ENCODE measurements around the gene TRIM3. TPM values are rescaled to one million over a fixed set of nuclear protein-coding genes. Genes with fewer than 3 reads are reported as not detected.

Gene TRIM3
- total RNA-seq, 4 donors from 2014 or later: 15.3 to 20.0 (median 16.5) TPM

GRCh38 chr11:6402061-6402470, 71.7 kb downstream of the TRIM3 start:
- no peaks in the 10 kb centered on the region for H3K9me3 ChIP-seq
- no peak overlapping the region for H3K27ac ChIP-seq
- in situ Hi-C loops (cut with MboI; ENCODE audit: low sequenced_read_pairs in 4 of 4) (no loop called here), intact Hi-C loops (cut with DNase I; ENCODE audit: low total_unique reads) (no loop called here)
- peaks cover 0 to 17% of the 10 kb centered on the region in 2 donors for H3K36me3 ChIP-seq
- no peak for TF ChIP-seq POLR2A (IDR thresholded peaks at IDR 0.05)
- TF ChIP-seq CTCF (IDR thresholded peaks at IDR 0.05 in 4 of 5, conservative IDR thresholded peaks at IDR 0.05 in 1 of 5): no peak
- H3K27me3 ChIP-seq: no peaks in the 10 kb centered on the region
- no peak overlapping the region for H3K4me3 ChIP-seq
- ATAC-seq (no peak), DNase-seq (no peak)
- H3K4me1 ChIP-seq: no peaks in the 10 kb centered on the region

- in situ Hi-C loops (cut with MboI; ENCODE audit: low sequenced_read_pairs in 4 of 4): no loop called here
- Histone ChIP-seq H3K4me3 (no peak overlapping the region), H3K27me3 (no peaks in the 10 kb centered on the region), H3K36me3 (peaks cover 0 to 17% of the 10 kb centered on the region in 2 donors), H3K9me3 (no peaks in the 10 kb centered on the region), H3K27ac (no peak overlapping the region), H3K4me1 (no peaks in the 10 kb centered on the region)
- TF ChIP-seq POLR2A (IDR thresholded peaks at IDR 0.05): no peak
- no peak for TF ChIP-seq CTCF (IDR thresholded peaks at IDR 0.05 in 4 of 5, conservative IDR thresholded peaks at IDR 0.05 in 1 of 5)
- intact Hi-C loops (cut with DNase I; ENCODE audit: low total_unique reads): no loop called here
- ATAC-seq (no peak), DNase-seq (no peak)
Observed at GRCh38 chr11:6401464-6401863, 72.3 kb downstream of the TRIM3 start.

- Histone ChIP-seq H3K4me1 (no peaks in the 10 kb centered on the region), H3K27ac (no peak overlapping the region), H3K4me3 (no peak overlapping the region), H3K9me3 (no peaks in the 10 kb centered on the region), H3K27me3 (no peaks in the 10 kb centered on the region), H3K36me3 (peaks cover 0 to 20% of the 10 kb centered on the region in 2 donors)
- in situ Hi-C loops (cut with MboI; ENCODE audit: low sequenced_read_pairs in 4 of 4) (no loop called here), intact Hi-C loops (cut with DNase I; ENCODE audit: low total_unique reads) (no loop called here)
- DNase-seq: no peak
- no peak for TF ChIP-seq POLR2A (IDR thresholded peaks at IDR 0.05)
- no peak for TF ChIP-seq CTCF (IDR thresholded peaks at IDR 0.05 in 4 of 5, conservative IDR thresholded peaks at IDR 0.05 in 1 of 5)
- ATAC-seq: no peak
Observed at GRCh38 chr11:6400431-6401345, 73.1 kb downstream of the TRIM3 start.

Other genes starting within 250 kb of the TRIM3 start
- 10 to 100 TPM; 23.9 to 41.7 (median 33.9) TPM for gene FHIP1B, start 239.3 kb downstream of the TRIM3 start, total RNA-seq
- gene CNGA4, start 234.9 kb downstream of the TRIM3 start, total RNA-seq: not detected
- not detected for gene CCKBR, start 214.1 kb downstream of the TRIM3 start, total RNA-seq
- 10 to 100 TPM; 12.9 to 53.6 (median 34.1) TPM for gene CAVIN3, start 153.4 kb downstream of the TRIM3 start, total RNA-seq
- gene SMPD1, start 83.5 kb downstream of the TRIM3 start, total RNA-seq: 10 to 100 TPM; 19.2 to 56.1 (median 42.4) TPM
- 10 to 100 TPM; 18.5 to 49.2 (median 46.2) TPM for gene APBB1, start 54.8 kb downstream of the TRIM3 start, total RNA-seq
- 10 to 100 TPM in 1 of 4 donors, 1 to 10 TPM in 1, not detected in 2; 8.7 to 17.6 TPM for gene HPX, start 33.0 kb downstream of the TRIM3 start, total RNA-seq
- gene ARFIP2, start 7.4 kb upstream of the TRIM3 start, total RNA-seq: 10 to 100 TPM; 20.1 to 27.8 (median 24.4) TPM
- gene TIMM10B, start 7.6 kb upstream of the TRIM3 start, total RNA-seq: 10 to 100 TPM; 10.0 to 14.5 (median 12.4) TPM
- 10 to 100 TPM in 1 of 4 donors, 1 to 10 TPM in 3; 3.4 to 10.5 (median 4.3) TPM for gene DNHD1, start 23.3 kb upstream of the TRIM3 start, total RNA-seq
- 10 to 100 TPM; 10.9 to 25.7 (median 14.9) TPM for gene RRP8, start 129.7 kb upstream of the TRIM3 start, total RNA-seq
- 100 to 1,000 TPM in 1 of 4 donors, 10 to 100 TPM in 3; 48.3 to 113 (median 70.5) TPM for gene ILK, start 129.8 kb upstream of the TRIM3 start, total RNA-seq
- gene TAF10, start 138.3 kb upstream of the TRIM3 start, total RNA-seq: 10 to 100 TPM; 49.8 to 77.8 (median 65.7) TPM
- gene TPP1, start 145.5 kb upstream of the TRIM3 start, total RNA-seq: 10 to 100 TPM; 13.9 to 43.4 (median 19.6) TPM
- 1 to 10 TPM; 1.5 to 3.8 (median 2.8) TPM for gene DCHS1, start 181.9 kb upstream of the TRIM3 start, total RNA-seq
- 10 to 100 TPM; 25.1 to 33.4 (median 27.7) TPM for gene MRPL17, start 209.4 kb upstream of the TRIM3 start, total RNA-seq